ENCODE data around the gene PCSK7.
"Not testable (repeated sequence)": the region's sequence is repeated elsewhere in the genome, so short reads cannot be mapped to it uniquely, and the experiment has no call there.

The PCSK7 gene

DNA sequence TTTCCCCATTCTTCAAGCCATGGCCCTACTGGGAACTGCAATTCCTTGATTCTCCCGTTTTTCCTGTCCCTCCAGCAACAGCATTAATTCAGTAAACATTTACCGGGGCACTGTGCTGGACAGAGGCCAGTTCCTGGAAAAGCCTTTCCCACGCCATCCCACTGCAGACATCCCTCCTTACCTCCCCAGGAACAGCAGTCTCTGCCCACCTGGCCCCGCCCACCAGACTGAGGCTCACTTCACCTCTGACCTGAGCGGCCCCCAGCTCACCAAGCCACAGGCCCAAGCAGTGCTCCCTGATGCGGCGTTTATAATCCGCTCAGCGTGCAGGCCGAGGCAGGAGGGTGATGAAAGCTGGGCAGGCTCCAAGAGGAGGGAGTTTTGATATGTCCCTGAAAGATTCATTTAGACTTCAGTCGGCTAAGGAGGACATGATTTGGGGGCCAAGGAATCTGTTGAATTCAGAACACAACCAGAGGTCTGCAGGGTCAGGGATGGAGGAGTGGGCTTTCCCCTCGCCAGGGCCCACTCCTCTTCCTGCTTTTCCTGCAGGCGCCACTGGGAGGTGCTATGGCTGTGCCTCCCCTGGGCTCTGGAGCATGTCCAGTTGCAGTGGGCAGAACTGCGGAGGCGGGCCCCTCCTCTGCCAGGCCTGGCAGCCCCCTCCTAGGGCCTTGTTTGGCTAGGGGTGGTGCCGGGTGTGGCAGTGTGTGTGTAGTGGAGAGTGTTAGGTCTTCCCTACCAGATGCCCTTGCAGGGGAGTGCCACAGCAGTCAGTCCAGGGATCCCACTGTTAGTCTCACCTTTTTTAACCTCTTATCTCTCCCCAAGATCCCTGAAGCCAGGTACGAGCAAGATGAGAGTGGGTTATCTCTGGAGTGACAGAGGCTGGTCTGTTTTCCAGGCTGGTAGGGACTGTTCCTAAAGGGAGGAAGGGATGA lies 34.1 kb downstream of the PCSK7 start:
- DNase-seq (ENCODE audit: low spot score): no peak

- no peak for DNase-seq (ENCODE audit: low spot score)
Observed at GRCh38 chr11:117197006-117197405, 34.9 kb downstream of the PCSK7 start.

- no peak for DNase-seq (ENCODE audit: low spot score)
Observed at GRCh38 chr11:117195761-117196160, 36.1 kb downstream of the PCSK7 start.

DNA sequence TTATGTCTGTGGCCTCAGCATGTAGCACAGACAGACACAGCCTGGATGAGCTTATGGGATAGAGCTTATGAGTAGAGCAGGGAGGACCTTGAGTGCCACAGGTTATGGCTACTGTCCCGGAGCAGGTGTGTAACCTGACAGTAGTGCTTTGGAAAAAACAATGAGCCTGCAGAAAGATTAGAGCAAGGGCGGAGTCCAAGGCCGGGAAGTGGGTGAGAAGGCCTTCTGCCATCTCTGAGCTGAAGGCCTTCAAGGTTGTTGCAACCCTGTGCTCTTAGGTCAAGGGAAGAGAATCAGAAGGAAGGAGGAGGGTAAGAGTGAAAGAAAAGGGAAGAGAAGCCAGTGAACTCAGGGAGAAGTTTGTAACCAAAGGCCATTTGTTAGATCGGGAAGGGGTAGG lies 36.6 kb downstream of the PCSK7 start:
- DNase-seq (ENCODE audit: low spot score): no peak

- DNase-seq (ENCODE audit: low spot score): no peak
Observed at GRCh38 chr11:117194267-117194666, 37.6 kb downstream of the PCSK7 start.

DNA sequence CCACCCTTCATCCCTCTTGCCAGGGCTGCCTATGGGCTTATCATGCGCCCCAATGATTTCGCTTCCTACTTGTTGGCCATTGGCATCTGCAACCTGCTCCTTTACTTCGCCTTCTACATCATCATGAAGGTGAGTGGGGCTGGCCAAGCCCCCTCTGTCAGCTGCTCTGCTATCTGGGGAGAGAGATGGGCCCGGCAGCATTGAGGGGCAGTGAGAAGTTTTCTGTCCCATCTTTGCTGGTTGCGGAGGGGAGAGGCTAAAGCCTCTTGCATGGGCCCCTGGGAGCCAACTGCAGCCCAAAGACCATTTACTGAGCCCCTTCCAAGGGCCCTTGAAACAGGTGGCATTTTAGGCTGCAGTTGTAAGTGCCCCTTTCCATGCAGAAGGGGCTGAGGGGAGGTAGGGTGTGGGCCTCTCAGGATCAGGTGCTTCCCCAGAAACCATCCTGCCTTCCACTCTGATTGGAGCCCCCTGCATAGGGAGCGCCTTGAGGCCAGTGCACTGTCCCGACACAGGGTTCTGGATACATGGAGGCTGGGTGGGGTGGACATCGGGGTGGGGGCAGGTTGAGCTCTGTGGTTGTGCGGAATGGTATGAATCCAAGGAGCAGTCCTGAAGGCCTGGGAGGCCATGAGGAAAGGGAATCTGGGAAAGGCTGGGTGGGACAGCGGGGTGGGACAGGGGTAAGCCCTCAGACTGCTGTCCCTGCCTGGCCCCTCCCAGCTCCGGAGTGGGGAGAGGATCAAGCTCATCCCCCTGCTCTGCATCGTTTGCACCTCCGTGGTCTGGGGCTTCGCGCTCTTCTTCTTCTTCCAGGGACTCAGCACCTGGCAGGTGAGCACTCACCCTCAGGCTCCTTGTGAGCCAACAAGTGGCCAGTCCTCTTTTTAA lies 38.5 kb downstream of the PCSK7 start:
- DNase-seq (ENCODE audit: low spot score): no peak

DNA sequence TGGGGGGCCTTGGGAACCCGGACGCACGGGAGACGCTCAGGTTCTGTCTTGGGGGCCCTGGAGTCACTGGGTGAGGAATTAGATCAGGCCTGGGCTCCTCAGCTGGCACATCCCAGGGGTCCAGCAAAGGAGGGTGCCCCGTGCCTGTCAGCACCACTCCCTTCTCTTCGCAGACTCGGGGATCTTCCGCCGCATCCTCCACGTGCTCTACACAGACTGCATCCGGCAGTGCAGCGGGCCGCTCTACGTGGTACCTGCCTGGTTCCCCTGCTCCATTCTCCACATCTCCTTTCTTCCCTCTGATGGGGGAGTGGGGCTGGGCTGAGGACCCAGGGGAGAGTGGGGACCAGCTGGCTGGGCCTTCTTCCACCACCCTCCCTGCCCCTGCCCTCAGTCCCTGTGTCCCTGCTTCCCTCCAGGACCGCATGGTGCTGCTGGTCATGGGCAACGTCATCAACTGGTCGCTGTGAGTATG lies 39.4 kb downstream of the PCSK7 start:
- DNase-seq (ENCODE audit: low spot score): no peak

DNA sequence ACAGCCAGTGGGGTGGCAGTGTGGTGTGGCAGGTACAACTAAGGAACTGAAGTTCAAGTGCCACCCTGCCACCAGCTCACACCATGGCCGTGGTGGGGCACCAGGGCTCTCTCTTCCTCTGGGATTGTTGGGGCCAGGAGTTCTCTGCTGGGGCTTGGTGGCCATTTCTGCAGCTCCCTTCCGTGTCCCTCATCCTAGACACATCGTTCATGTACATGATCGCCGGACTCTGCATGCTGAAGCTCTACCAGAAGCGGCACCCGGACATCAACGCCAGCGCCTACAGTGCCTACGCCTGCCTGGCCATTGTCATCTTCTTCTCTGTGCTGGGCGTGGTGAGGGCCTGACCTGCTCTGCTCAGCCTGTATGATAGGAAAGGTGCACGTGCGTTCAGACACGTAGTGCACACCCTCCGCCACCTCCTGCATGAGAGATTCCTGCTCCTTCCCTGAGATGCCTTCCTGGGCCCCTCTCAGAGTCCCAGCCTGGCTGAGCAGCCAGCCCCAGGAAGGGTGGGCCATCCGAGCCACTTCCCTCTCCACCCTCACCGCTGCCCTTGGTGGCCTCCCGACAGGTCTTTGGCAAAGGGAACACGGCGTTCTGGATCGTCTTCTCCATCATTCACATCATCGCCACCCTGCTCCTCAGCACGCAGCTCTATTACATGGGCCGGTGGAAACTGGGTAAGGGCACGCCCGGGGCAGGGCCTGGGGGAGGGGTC lies 40.0 kb downstream of the PCSK7 start:
- DNase-seq (ENCODE audit: low spot score): no peak

GRCh38 chr11:117189941-117190544 lies 41.8 kb downstream of the PCSK7 start:
- DNase-seq (ENCODE audit: low spot score): no peak

DNA sequence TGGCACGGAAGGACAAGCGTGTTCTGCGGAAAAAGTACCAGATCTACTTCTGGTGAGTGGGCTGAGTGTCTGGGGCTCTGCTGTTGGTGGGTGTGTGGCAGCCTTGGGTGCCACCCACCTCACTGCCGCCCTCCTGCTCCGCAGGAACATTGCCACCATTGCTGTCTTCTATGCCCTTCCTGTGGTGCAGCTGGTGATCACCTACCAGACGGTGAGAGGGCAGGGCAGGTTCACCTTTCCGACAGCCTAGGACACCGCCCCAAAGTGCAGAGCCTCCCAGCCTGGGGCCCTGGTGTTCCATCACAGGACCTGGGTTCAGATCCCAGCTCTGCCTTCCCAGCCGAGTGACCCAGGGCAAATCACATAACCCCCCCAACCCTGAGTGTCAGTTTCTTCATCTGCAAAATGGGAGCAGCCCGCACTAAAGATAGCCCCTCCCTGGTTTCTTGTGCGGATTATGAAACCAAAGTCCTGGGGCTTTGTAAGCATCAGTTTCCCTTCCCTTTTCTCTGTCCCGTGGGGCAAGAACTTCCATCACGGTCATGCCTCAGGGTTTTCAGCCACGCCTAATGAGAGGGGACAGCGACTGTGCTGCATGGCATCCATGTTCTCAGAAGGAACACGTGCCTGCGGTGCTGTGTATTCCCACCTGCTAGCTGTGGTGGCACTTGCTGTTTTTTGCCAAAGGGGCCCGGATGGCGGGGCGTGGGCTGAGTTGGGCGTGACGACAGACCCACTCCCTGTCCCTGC lies 42.5 kb downstream of the PCSK7 start:
- no peak for DNase-seq (ENCODE audit: low spot score)

GRCh38 chr11:117188620-117189081 lies 43.2 kb downstream of the PCSK7 start:
- no peak for DNase-seq (ENCODE audit: low spot score)

DNA sequence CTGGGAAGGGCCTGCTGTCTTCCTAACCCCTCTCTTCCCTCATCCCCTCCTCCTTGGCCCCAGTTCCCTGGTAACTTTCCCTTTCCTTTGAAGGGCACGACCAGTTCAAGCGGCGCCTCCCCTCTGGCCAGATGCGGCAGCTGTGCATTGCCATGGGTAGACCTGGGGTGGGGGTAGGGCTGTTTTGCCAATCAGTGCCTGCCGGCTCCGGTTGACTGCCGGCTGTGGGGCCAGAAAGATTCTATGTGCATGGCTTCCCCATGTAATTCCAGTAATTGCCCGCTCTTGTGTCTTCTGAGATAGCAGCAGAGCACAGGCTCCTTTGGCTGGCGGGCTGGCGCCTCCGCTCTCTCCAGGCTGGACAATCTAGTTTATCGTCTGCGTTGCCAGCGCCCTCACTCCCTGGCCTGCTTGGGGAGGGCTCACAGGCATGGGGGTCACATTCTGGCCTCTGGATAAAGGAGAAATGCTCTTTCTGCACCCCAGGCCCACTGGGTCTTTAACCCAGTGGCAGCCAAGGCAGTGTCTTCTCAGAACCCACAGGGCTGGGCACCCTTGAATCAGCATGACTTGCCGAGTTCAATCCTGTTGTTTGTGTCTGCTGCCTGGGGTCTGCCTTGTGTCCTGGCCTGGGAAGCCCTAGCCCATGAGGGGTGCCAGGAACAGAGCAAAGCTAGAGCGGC lies 43.9 kb downstream of the PCSK7 start:
- no peak for DNase-seq (ENCODE audit: low spot score)

- no peak for DNase-seq (ENCODE audit: low spot score)
Observed at GRCh38 chr11:117187428-117187798, 44.5 kb downstream of the PCSK7 start.

DNA sequence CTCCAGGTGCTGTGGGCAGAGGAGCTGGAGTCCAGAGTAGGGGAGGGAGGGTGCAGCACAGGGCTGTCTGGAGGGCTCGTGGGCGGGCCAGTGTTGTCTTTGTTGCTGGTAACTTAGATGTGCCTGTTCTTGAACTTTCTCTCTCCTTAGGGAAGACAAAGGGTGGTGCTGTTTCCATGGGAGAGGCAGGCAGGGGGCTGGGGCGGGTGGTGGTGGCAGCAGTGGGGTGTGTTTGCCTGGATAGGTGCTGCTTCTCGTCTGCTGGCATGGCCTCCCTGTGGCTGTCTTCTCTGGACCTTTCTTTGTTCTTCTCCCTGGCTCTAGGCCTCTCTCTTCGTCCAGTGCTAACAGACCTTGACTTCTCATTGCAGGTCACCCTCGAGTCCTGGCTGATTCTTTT lies 44.9 kb downstream of the PCSK7 start:
- DNase-seq (ENCODE audit: low spot score): no peak

DNA sequence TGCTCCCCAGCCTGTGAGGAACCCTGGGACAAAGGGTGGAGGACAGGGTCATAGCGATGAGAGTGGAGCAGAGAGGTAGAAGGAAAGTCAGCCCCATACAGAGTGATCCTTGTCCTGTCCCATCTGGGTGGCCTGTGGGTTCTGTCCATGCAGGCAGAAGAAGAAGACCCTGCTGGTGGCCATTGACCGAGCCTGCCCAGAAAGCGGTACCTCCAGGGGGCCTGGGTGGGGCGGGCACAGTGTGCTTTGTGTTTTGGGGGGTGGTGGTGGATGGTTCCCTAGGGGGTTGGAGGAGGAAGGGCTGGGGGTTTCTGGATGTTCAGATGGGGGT lies 45.5 kb downstream of the PCSK7 start:
- no peak for DNase-seq (ENCODE audit: low spot score)

GRCh38 chr11:117185736-117186430 lies 46.0 kb downstream of the PCSK7 start:
- no peak for DNase-seq (ENCODE audit: low spot score)

DNA sequence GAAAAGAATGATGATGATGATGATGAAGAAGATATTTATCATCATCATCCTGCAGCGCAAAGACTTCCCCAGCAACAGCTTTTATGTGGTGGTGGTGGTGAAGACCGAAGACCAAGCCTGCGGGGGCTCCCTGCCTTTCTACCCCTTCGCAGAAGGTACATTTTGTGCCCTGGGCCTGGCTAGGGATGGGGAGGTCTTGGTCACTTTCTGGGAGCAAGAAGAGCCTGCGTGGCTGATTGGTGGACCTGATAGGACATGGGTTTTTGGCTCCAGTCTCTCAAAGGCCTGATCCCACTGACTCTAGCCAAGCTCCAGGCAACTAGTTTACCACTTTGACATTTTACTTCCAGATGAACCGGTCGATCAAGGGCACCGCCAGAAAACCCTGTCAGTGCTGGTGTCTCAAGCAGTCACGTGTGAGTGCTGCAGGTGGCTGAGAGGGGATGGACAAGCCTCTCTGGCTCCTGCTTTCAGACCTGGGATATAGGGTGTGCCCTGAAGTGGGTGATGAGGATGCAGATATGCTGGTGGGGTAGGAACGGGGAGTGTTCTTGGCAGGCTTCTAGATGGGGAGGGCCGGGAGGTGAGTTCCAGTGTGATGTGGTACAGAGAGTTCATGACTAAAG lies 48.0 kb downstream of the PCSK7 start:
- DNase-seq (ENCODE audit: low spot score): no peak

- not testable (repeated sequence) for DNase-seq (ENCODE audit: low spot score)
Observed at GRCh38 chr11:117183178-117183577, 48.7 kb downstream of the PCSK7 start.

GRCh38 chr11:117182551-117182935 lies 49.3 kb downstream of the PCSK7 start:
- DNase-seq (ENCODE audit: low spot score): no peak

Measured in LoVo (cell line).